GM18870 (cell line): ENCODE measurements around the gene SHCBP1L.
"Not testable (repeated sequence)": the region's sequence is repeated elsewhere in the genome, so short reads cannot be mapped to it uniquely, and the experiment has no call there.

Experiments used
- ATAC-seq: cut with Tn5 transposase; IDR thresholded peaks from one replicate; pipeline ENCODE4 v1.9.1; 2021; ENCODE audit warnings: moderate library complexity; ENCODE audit not compliant: unreplicated experiment

SHCBP1L gene

DNA sequence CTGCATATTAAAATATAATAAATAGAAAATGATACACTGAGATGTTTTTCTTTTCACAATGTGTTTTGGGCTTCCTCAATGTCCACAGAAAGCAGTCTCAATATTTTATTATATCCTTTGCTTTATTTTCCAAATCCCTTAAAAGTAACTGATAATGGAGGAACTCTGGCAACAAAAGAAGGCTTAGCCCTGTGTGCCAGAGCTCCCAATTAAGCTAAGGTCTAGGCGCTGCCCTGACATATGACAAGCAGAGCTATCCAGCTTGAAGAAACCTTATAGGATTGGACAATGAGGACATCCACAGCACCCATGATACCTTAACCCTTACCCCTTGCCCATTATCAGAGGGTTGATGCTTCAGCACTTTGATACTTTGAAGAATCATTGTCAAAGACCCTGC is 12.9 kb upstream of the SHCBP1L start:
- no peak for ATAC-seq

DNA sequence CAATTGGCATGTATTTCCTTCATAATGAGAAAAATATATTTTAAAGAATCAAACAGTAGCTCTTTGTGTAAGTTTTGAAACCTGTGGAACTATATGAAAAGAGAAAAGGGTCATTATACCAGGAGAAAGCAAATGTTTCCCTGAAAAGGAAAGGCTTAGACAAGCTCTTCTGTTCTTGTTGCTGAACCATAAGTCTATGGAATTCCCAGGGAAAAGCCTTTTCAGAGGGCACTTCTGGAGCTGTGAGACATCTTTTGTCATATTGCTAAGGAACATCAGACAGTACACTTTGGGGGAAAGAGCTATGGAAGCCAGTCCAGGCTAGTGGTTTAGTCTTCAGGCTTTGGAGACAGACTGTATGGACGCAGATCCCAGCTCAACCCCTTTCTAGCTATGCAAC is 12.1 kb upstream of the SHCBP1L start:
- no peak for ATAC-seq

DNA sequence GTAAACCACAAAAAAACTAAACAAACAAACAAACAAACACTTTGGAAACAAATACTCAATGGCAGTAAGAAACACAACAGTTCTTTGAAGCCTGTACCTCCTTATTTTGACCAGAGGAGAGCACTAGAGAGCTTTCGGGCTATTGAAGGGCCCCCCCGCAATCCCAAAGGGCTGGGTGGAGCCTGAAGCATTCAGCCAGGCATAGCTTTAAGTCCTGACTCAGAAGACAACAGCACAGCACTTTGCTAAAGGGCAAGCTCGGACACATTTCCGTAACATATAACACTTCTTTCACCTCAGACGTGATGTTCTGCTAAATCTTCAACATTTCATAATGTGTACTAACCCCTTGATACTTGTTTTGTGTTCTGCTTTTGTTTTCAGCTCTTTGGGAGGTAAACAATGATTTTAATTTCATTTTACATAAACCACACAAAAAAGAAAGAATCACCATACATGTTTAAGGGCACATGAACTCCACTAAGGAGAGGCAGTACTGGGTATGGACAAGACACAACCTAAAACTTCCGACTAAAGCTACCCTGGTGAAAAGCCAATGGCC is 9.7 kb upstream of the SHCBP1L start:
- ATAC-seq = peak; percentile 90

DNA sequence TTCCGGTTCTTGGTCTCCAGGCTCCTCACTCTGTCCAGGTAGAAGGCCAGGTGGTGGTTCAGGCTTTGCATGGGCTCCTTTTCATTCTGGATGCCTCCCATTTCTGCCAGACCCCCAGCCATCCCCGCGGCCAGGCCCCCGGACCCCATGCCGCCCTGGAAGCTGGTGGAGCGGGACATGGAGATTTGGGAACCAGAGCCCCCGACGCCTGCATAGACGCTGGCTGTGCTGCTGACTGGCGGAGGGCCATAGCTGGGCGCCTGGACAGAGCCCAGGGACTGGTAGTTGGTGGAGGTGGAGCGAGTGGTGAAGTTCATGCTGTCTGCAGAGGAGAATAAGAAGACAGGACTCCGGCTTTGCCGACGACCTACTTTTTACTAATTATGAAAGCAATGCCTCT is 7.1 kb upstream of the SHCBP1L start:
- ATAC-seq = no peak

DNA sequence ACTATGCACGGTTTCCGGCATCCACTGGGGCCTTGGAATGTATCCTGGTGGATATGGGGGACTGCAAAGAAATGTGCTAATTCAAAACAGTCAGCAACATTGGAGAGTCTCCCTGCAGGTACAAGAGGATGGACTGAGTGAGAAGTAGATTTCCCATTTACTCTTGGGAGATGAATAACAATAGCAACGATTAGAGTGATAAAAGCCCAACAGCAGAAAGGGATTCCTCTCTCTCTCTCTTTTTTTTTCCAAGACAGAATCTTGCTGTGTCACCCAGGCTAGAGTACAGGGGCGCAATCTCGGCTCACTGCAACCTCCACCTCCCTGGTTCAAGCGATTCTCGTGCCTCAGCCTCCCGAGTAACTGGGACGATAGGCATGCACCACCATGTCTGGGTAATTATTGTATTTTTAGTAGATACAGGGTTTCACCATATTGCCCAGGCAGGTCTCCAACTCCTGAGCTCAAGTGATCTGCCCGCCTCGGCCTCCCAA is 5.0 kb upstream of the SHCBP1L start:
- no peak for ATAC-seq

DNA sequence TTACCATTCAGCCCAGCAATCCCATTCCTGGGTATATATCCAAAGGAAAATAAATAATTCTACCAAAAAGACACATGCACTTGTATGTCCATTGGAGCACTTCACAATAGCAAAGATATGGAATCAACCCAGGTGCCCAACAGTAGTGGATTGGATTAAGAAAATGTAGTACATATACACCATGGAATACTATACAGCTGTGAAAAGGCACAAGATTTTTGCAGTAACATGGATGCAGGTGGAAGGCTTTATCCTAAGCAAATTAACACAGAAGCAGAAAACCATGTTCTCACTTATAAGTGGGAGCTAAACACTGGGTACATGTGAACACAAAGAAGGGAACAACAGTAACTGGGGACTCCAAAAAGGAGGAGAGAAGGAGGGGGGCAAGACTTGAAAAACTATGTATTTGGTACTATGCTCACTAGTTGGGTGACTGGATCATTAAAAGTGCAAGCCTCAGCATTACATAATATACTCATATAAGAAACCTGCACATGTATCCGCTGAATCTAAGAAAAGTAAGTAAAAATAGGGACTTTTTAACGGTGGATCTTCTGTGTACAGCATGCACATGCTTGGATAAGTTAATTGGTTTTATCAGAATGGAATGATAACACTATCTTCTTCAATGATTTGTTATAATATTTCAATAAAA is 3.9 kb upstream of the SHCBP1L start:
- no peak for ATAC-seq

DNA sequence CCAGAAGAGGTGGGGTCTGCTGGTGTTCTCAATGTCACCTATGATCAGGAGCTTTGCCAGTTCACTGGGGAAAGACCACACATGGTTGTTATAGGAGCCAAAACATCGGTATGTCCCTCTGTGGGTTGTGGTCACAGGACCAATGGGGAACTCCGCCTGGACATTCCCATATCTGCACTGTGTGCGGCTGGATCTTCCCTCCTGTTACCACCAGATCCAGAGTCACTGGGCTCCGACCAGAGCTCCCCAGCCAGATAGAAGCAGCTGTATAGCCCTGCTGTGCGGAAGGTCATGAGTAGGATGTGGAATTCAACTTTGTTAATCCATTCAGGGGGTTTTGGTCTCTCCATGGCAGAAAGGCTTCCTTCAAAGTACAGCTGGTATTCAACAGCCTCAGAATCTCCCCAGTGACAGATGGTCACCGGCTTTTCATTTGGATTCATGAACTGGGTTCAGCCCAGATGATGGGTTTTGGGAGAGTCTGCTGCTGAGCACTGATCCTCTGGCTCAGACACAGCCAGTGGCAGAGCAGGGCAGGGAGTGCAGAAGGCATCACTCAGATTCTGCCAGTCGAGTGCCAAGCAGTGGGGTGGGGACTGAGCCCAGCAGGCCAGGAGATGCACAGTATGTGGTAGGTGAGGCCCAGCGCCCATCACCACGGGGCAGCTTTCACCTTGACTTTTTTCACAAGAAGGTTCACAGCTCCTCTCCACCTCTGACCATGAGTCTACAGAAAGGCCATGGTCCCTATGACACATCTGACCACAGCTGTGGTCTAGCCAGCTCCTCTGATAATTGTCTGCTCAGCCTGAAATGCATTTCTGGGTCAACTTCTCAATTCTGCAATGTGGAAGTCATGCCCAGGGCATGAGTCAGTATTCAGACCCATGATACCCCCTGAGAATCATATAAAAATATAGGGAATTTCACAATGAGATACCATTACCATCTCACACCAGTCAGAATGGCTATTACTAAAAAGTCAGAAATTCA is 2.9 kb upstream of the SHCBP1L start:
- no peak for ATAC-seq

DNA sequence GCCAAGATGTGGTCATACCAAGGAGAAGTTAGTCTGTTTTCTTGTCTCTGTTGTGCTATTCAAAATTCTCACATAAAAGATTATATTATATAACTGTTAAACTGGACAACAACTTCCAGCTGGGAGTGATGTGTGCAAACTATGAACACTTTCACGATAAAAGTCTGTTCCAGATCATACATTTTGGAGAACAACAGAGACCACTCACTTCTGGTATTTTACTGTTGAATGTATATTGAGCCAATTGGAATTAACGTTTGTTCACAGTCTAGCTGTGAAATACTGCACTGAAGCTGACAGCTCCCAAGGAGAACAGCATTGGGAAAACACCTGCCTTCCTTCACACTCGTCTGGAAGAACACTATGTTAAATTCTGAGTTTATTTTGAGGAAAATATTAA is 860 bp upstream of the SHCBP1L start:
- ATAC-seq = no peak

DNA sequence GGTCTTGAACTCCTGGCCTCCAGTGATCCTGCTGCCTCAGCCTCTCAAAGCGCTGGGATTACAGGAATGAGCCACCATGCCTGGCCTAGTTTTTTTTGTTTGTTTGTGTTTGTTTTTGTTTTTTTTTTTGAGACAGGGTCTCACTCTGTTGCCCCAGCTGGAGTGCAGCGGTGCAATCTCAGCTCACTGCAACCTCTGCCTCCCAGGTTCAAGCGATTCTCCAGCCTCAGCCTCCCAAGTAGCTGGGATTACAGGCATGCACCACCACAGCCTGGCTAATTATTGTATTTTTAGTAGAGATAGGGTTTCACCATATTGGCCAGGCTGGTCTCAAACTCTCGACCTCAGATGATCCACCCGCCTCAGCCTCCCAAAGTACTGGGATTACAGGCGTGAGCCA is 9.6 kb downstream of the SHCBP1L start:
- ATAC-seq = not testable (repeated sequence)

DNA sequence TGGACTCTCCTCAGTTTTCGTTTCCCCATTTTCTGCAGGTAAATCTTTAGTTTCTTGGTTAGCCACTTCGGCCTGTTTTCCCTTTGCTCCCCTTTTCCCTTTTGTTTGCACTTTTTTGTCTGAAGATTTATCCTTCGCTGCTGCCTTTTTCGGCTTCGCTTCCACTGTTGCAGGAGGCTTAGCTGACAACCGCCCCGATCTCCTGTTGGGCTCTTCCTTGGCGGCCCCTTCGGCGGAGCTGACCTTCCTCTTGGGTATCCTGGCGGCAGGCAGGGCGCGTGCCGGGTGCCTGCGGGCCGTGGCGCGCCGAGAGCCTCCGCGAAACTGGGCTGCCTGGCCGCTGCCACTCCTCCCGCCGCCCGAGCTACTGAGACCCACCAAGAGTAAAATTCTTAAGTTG is 10.8 kb downstream of the SHCBP1L start:
- not testable (repeated sequence) for ATAC-seq

DNA sequence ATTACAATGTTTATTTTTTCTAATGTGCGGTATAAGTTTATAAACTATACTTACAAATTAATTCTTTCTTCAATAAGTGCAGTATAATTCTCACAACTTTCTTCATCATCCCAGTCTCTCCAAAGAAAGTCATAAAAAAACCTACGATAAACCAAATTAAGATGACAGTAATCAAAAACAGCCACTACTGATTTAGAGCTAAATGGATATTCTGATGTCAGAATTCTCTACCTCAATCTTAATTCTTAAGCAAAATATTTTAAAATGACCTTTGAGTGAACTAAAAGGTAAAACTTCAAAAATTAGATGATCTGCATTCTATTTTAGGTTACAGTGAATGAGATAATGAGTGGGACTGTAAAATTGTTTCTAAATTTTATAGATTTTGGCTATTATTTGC is 13.6 kb downstream of the SHCBP1L start:
- no peak for ATAC-seq

DNA sequence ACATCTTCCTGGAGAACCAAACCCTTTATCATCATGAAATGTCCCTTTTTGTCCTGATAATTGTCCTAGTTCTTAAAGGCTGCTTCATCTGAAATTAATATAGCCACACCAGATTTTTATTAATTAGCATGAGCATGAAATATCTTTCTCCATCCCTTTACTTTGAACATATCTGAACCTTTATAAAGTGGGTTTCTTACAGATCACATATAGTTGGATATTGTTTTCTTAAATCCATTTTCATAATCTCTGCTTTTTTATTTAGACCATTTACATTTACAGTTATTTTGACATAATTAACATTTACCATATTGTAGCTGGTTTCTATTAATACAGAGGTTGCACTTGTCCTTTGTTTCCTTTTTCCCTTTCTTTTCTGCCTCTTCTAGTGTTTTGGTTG is 17.2 kb downstream of the SHCBP1L start:
- no peak for ATAC-seq

DNA sequence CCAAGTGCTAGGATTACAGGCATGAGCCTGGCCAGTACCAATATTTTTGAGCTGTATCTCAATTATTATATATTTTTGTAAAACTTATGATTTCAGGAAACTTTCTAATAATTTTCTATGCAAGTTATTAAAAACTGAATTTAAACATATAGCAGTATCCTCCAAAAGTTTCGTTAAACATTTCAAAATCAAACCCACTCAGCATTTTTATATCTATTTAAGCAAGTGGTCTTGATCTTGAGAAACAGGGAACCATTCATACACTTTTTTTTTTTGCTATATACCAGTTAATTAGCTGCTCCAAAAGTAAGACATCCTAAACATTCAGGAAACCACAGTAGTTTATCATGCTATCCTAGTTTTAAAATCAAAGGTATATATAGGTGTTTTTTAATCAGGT is 22.0 kb downstream of the SHCBP1L start:
- ATAC-seq = no peak

DNA sequence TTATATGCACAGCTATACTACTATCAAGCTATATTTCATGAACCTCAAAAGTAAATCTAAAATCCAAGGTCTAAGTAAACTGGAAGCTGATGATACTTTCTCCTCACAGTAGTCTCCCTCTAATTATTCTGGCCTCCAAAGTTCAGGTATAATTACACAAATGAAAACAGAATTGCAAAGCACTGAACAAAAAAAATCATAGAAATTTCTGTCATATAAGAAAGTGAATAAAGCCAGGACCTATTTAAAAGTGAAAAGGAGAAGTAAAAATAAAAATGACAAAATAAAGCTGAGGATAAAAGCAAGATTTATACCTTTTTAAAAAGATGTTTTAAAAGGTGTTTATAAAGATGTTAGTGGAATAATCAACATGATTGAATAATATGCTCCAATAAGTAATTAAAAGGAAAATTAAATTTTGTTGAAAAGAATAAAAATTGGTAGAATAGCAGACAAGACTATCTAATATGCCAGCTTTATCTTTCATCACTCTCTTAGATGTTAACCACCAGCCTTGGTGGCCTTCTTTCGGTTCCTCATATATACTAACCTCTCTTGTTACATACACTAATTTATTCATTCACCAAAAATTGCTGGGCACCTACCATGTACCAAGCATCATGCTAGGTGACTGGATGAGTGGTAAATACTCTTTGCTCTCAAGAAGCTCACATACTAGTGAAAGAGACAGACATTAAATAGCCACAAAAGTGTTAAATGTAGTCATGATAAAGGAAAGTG is 25.1 kb downstream of the SHCBP1L start:
- ATAC-seq = no peak

DNA sequence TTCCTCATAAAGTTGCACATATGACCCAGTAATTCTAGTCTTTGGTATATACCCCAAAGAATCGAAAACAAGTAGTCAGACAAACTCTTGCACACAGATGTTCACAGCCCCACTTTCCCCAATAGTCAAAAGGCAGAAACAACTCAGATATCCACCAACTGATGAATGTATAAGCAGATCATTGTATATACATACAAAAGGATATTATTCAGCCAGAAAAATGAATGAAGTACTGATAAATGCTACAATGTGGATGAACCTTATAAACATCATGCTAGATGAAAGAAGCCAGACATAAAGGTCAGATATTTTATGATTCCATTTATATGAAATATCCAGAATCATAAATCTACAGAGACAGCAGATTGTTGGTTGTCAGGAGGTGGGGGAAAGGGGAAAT is 27.3 kb downstream of the SHCBP1L start:
- no peak for ATAC-seq

DNA sequence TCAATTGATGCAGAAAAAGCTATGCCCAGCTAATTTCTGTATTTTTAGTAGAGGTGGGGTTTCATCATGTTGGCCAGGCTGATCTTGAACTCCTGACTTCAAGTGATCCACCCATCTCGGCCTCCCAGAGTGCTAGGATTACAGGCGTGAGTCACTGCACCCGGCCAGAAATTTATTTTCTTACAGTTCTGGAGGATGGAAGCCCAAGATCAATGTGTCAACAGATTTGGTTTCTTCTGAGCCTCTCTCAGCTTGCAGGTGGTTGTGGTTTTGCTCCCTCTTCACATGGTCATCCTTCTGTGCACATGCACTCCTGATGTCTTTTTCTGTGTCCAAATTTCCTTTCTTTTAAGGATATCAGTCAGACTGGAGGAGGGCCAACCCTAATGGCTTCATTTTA is 35.6 kb downstream of the SHCBP1L start:
- no peak for ATAC-seq

DNA sequence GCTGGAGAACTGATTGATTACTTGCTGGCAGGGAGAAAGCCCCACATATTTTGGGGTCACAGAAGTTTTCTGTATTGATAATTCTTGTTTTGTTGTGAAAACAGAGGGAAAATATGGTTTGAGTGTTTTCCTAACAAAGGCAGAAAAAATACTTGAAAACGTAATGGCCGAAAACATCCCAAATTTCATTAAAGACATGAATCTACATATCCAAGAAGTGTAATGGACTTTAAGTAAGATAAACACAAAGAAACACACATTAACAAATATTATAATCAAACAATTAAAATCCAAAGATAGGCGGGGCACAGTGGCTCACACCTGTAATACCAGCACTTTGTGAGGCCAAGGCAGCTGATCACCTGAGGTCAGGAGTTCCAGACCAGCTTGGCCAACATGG is 39.6 kb downstream of the SHCBP1L start:
- no peak for ATAC-seq

DNA sequence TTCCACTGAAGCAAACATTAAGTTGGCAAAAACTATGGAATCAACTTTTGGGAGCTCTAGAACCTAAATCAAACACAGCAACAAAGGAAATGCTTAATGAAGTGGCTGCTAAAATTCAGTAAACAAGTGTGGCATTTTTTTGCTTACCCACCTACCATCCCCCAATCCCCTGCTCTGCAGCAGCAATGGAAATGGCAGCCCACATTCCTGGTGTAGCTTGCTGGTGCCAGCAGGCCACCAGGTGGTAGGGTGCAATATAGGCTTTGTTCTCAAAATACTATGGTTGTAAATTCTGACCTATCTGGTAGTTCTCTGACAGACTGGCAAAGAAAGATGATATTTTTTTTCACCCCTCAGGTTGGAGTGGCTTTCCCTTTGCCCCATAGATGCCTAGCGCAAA is 42.8 kb downstream of the SHCBP1L start:
- ATAC-seq = no peak

DNA sequence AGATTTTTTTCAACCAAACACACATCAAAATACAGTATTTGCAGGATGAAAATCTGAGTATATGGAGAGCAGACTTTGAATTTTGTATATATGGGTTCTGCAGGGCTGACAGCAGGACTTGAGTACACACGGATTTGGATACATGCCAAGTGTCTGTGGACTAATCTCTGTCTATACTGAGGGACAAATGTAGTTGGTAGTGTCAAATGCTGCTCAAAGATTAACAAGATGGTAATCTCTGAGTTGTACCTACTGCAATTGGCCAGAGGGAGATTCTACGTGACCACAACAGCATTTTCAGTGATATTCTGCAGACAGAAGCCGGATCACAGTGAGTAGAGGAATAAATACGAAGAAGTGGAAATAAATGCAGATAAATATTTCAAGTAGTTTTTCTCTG is 43.4 kb downstream of the SHCBP1L start:
- no peak for ATAC-seq

DNA sequence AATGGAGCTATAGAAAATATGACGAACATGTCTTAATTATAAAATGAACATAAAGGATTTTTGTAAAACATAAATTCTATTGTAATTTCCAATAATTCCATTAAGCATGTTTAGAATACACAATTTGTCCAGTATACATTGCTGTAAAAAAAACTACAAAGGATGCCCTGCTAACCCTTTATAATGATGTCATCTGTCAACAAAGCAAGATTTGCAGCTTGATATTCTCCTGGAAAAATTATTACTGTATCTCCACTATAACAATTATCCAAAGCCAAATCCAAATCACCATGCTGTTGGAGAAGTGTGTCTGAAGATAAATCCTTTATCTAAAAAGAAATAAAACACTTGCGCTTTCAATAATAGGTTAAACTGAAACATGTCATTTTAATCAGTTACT is 47.6 kb downstream of the SHCBP1L start:
- ATAC-seq = no peak

DNA sequence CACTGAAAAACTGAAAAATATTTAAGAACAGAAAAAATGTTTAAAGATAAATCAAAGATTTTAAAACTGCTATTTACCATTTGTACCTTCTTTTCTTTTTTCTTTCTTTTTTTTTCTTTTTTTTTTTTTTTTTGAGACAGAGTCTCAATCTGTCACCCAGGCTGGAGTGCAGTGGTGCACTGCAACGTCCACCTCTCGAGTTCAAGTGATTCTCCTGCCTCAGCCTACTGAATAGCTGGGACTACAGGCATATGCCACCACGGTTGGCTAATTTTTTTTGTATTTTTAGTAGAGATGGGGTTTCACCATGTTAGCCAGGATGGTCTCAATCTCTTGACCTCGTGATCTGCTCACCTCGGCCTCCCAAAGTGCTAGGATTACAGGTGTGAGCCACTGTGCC is 51.0 kb downstream of the SHCBP1L start:
- ATAC-seq = not testable (repeated sequence)
